Activated CD4-positive, CD25-positive, alpha-beta regulatory T cell treated with anti-CD3 and anti-CD28 coated beads, Interleukin-2, amount 50 U/mL, for 72 hours (primary cell): ENCODE measurements around the gene LSP1.
"Not testable (repeated sequence)": the region's sequence is repeated elsewhere in the genome, so short reads cannot be mapped to it uniquely, and the experiment has no call there.

Experiments
- DNase-seq: peaks from one replicate; pipeline ENCODE4 v3.0.0; 2021

LSP1 gene

GRCh38 chr11:1852877-1853276, at the start of gene LSP1:
TSS of gene LSP1 (plus strand) at chr11:1853084. CDS start at chr11:1853145, 61 bp downstream.
- DNase-seq, result peak; percentile 76

GRCh38 chr11:1803246-1803645, 49.6 kb upstream of the LSP1 start:
- no peak for DNase-seq

- not testable (repeated sequence) for DNase-seq
Observed at GRCh38 chr11:1803835-1804519, 48.9 kb upstream of the LSP1 start.

GRCh38 chr11:1805525-1805924, 47.4 kb upstream of the LSP1 start:
- DNase-seq, result no peak

GRCh38 chr11:1807264-1807995, 45.5 kb upstream of the LSP1 start:
- DNase-seq, result no peak

GRCh38 chr11:1810761-1811160, 42.1 kb upstream of the LSP1 start:
- no peak for DNase-seq

- DNase-seq, result no peak
Observed at GRCh38 chr11:1812274-1812673, 40.6 kb upstream of the LSP1 start.

GRCh38 chr11:1812801-1813200, 40.1 kb upstream of the LSP1 start:
- DNase-seq, result no peak

GRCh38 chr11:1813356-1813755, 39.5 kb upstream of the LSP1 start:
- DNase-seq, result not testable (repeated sequence)

GRCh38 chr11:1814691-1815090, 38.2 kb upstream of the LSP1 start:
- no peak for DNase-seq

GRCh38 chr11:1815311-1815710, 37.6 kb upstream of the LSP1 start:
- DNase-seq, result no peak

- DNase-seq, result no peak
Observed at GRCh38 chr11:1815751-1816150, 37.1 kb upstream of the LSP1 start.

GRCh38 chr11:1817000-1817399, 35.9 kb upstream of the LSP1 start:
- no peak for DNase-seq

GRCh38 chr11:1817511-1817910, 35.4 kb upstream of the LSP1 start:
- no peak for DNase-seq

GRCh38 chr11:1819074-1819473, 33.8 kb upstream of the LSP1 start:
- DNase-seq, result no peak

GRCh38 chr11:1820463-1821325, 32.2 kb upstream of the LSP1 start:
- no peak for DNase-seq

GRCh38 chr11:1821562-1821961, 31.3 kb upstream of the LSP1 start:
- DNase-seq, result no peak

- DNase-seq, result no peak
Observed at GRCh38 chr11:1822648-1823375, 30.1 kb upstream of the LSP1 start.

GRCh38 chr11:1823376-1824220, 29.3 kb upstream of the LSP1 start:
- no peak for DNase-seq

GRCh38 chr11:1824221-1825038, 28.5 kb upstream of the LSP1 start:
- no peak for DNase-seq
